22Rv1 (cell line): Measurements from ENCODE around the gene NKPD1.
A peak's percentile ranks its signal among the peaks of the same experiment; 100 is the strongest.

Source experiments
- H3K27ac ChIP-seq: fragments of 450-650 bp; 2 replicates; pipeline ENCODE4 v1.5.1; 2017
- ZFX ChIP-seq: fragments of 450-650 bp; IDR thresholded peaks from 2 replicates; pipeline ENCODE4 v1.6.1; 2017; ENCODE audit warnings: antibody characterized with exemption, borderline replicate concordance
- TF ChIP-seq, protein P1 (sequence below): fragments of 450-650 bp; IDR thresholded peaks from 2 replicates; pipeline ENCODE4 v1.5.1; 2017; ENCODE audit warnings: mild to moderate bottlenecking

Gene NKPD1

DNA sequence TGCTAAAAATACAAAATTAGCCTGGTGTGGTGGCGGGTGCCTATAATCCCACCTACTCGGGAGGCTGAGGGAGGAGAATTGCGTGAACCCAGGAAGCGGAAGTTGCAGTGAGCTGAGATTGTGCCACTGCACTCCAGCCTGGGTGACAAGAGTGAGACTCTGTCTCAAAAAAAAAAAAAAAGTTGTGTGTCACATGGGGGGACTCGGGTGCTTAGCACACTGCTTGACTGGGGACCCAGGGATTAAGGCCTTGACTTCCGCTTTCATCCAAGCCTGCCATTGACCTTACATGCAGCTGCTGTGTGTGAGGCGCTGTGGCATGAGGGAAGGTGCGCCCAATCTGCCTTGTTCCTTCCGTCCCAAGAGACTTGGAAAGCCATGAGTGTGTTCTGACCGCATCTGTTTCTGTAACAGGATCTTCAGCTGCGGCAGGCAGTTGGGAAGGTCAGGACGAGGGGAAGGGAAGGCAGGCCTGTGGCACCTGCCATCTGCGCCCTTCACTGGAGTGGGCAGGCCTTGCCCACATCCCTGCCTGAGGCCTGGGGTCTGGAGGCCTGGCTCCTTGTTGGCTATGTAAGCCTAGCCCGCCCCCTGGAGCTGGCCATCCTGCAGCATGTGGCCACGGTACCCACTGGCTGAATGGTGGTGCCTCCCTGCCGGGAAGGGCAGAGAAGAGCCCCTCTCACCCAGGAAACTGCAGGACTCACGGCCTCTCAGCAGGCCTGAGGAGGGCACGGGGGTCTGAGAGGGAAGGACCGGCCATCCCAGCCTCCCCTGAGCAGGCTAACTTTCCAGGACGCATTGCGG lies 44.8 kb downstream of the NKPD1 start:
- TF ChIP-seq, protein P1, sequence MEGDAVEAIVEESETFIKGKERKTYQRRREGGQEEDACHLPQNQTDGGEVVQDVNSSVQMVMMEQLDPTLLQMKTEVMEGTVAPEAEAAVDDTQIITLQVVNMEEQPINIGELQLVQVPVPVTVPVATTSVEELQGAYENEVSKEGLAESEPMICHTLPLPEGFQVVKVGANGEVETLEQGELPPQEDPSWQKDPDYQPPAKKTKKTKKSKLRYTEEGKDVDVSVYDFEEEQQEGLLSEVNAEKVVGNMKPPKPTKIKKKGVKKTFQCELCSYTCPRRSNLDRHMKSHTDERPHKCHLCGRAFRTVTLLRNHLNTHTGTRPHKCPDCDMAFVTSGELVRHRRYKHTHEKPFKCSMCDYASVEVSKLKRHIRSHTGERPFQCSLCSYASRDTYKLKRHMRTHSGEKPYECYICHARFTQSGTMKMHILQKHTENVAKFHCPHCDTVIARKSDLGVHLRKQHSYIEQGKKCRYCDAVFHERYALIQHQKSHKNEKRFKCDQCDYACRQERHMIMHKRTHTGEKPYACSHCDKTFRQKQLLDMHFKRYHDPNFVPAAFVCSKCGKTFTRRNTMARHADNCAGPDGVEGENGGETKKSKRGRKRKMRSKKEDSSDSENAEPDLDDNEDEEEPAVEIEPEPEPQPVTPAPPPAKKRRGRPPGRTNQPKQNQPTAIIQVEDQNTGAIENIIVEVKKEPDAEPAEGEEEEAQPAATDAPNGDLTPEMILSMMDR, result no peak
- TF ChIP-seq ZFX, result no peak
- peak overlapping the region; percentile 82 for H3K27ac ChIP-seq

DNA sequence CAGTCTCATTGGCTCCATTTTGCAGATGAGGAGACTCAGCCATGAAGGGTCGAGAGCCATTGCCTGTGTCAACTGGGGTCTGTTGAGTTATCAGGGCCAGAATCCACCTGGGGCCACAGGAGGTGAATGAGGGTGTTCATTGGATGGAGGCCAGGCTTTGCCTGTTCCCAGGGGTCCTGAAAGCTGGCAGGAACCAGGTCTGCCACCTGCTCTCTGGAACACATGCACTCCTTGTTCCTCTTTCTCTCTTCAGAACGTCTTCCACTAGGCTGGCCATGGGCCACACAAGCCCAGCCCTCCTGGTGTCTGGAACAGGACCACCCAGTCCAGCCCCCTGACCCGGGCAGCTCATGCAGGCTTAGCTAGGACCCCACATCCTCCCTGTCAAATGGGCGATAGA lies 46.7 kb downstream of the NKPD1 start:
- TF ChIP-seq, protein P1, result no peak
- no peak for TF ChIP-seq ZFX
- H3K27ac ChIP-seq, result peak overlapping the region; percentile 82

DNA sequence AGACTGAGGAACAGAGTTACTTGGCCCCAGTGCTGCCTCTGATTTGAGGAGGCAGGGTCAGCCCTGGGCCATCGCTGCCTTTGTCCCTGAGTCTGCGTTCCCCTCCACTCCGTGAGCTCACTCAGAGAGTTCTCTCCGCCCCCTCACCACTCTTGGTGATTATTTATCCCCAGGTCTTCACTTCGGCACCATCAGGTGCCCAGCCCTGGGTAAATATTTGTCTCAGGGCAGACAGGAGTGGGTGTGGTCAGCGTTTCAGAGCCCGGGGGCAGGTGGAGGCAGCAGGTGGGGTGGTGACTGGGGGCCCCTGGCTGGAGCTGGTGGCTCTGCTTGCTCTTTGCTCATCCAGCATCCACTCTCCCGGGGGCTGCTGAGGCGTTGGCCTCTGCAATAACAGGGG lies 47.2 kb downstream of the NKPD1 start:
- H3K27ac ChIP-seq, result peak overlapping the region; percentile 82
- no peak for TF ChIP-seq ZFX
- TF ChIP-seq, protein P1, result no peak

DNA sequence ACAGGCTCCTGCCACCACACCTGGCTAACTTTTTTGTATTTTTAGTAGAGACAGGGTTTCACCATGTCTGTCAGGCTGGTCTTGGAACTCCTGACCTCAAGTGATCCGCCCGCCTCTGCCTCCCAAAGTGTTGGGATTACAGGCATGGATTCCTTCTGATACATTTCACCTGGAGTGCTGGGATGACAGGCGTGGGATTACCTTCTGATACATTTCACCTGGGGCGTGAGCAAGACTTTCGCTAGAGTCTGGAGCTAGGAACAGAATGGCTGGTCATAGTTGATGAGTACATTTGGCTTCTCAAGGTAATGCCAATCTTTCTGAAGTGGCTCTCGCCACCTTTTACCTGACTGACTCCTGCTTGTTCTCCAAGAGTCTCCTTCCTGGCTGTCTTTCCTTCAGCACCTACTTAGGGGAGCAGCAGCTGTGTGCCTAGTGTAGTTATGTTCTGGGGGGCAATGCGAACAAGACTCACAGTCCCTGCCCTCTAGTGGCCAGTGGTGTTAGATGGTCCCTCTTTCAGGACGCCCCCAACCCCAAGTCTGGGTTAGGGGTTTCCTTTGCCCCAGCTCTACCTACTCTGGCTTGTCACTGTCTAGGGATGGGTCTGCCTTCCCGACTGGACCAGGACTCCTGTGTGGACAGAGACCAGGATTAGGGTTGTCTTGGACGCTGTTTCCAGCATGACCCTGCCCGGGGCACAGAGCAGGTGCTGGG lies 48.5 kb downstream of the NKPD1 start:
- peak overlapping the region; percentile 82 for H3K27ac ChIP-seq
- TF ChIP-seq, protein P1, result no peak; the same call in 1 of the 2 replicates
- no peak for TF ChIP-seq ZFX
